Duodenal mucosa (tissue), 2 donors: ENCODE results near the gene CENATAC.
A peak's percentile ranks its signal among the peaks of the same experiment; 100 is the strongest.
"Not testable (repeated sequence)": the region's sequence is repeated elsewhere in the genome, so short reads cannot be mapped to it uniquely, and the experiment has no call there.

ENCODE experiments used
- H3K27ac ChIP-seq: one replicate; pipeline ENCODE4 v1.7.0; 2013; ENCODE audit warnings: low read depth, low read length
- H3K27me3 ChIP-seq, 2 donors: one replicate each; pipeline ENCODE4 v1.7.0; 2013; ENCODE audit warnings: low read length in 2 of 2, control low read depth in 1 of 2; ENCODE audit not compliant: insufficient read depth in 2 of 2, control insufficient read depth in 1 of 2
- H3K36me3 ChIP-seq, 2 donors: one replicate each; pipeline ENCODE4 v1.7.0; 2013; ENCODE audit warnings: low read length in 2 of 2, control low read depth in 1 of 2; ENCODE audit not compliant: insufficient read depth in 2 of 2, control insufficient read depth in 1 of 2
- H3K4me1 ChIP-seq, 2 donors: one replicate each; pipeline ENCODE4 v1.7.0; 2013; ENCODE audit warnings: low read length in 2 of 2, control low read depth in 1 of 2; ENCODE audit not compliant: insufficient read depth in 2 of 2, control insufficient read depth in 1 of 2
- H3K4me3 ChIP-seq, 2 donors: one replicate each; pipeline ENCODE4 v1.7.0; 2013; ENCODE audit warnings: low read length in 2 of 2, low read depth in 1 of 2
- H3K9ac ChIP-seq, 2 donors: one replicate each; pipeline ENCODE4 v1.7.0; 2013; ENCODE audit warnings: low read length in 2 of 2, low read depth in 1 of 2
- H3K9me3 ChIP-seq, 2 donors: one replicate each; pipeline ENCODE4 v1.7.0; 2013; ENCODE audit warnings: low read length in 2 of 2, control low read depth in 1 of 2; ENCODE audit not compliant: control insufficient read depth in 1 of 2

Gene CENATAC

GRCh38 chr11:119048644-119049043, 50.7 kb downstream of the CENATAC start:
- Histone ChIP-seq H3K9ac (no peak overlapping the region), H3K27ac (no peak overlapping the region), H3K36me3 (peaks cover 59 to 93% of the 10 kb centered on the region in 2 donors), H3K4me3 (no peak overlapping the region), H3K27me3 (no peaks in the 10 kb centered on the region), H3K4me1 (no peaks in the 10 kb centered on the region), H3K9me3 (no peaks in the 10 kb centered on the region)

GRCh38 chr11:119049081-119049480, 51.1 kb downstream of the CENATAC start:
- H3K9ac ChIP-seq: no peak overlapping the region
- H3K4me3 ChIP-seq: no peak overlapping the region
- H3K27me3 ChIP-seq: no peaks in the 10 kb centered on the region
- H3K36me3 ChIP-seq: peaks cover 63 to 98% of the 10 kb centered on the region in 2 donors
- H3K4me1 ChIP-seq: no peaks in the 10 kb centered on the region
- H3K27ac ChIP-seq: no peak overlapping the region
- no peaks in the 10 kb centered on the region for H3K9me3 ChIP-seq

GRCh38 chr11:119051440-119052162, 53.7 kb downstream of the CENATAC start:
- Histone ChIP-seq H3K9me3 (no peaks in the 10 kb centered on the region), H3K27ac (no peak overlapping the region), H3K36me3 (peaks cover 66 to 88% of the 10 kb centered on the region in 2 donors), H3K4me1 (peaks cover 15 to 16% of the 10 kb centered on the region in 2 donors), H3K9ac (no peak overlapping the region), H3K4me3 (no peak overlapping the region), H3K27me3 (no peaks in the 10 kb centered on the region)

- Histone ChIP-seq H3K4me3 (no peak overlapping the region), H3K27ac (no peak overlapping the region), H3K36me3 (peaks cover 62 to 81% of the 10 kb centered on the region in 2 donors), H3K9ac (no peak overlapping the region), H3K4me1 (peaks cover 15 to 16% of the 10 kb centered on the region in 2 donors), H3K27me3 (no peaks in the 10 kb centered on the region), H3K9me3 (no peaks in the 10 kb centered on the region)
These were observed 54.4 kb downstream of the CENATAC start for GRCh38 chr11:119052163-119052814.

- Histone ChIP-seq H3K36me3 (peaks cover 44 to 59% of the 10 kb centered on the region in 2 donors), H3K9ac (no peak overlapping the region), H3K27ac (no peak overlapping the region), H3K4me1 (peaks cover 19 to 22% of the 10 kb centered on the region in 2 donors), H3K4me3 (no peak overlapping the region), H3K27me3 (no peaks in the 10 kb centered on the region), H3K9me3 (no peaks in the 10 kb centered on the region)
These were observed 56.5 kb downstream of the CENATAC start for GRCh38 chr11:119054418-119054817.

GRCh38 chr11:119055901-119056300, 58.0 kb downstream of the CENATAC start:
- peaks cover 40 to 46% of the 10 kb centered on the region in 2 donors for H3K36me3 ChIP-seq
- H3K9me3 ChIP-seq: no peaks in the 10 kb centered on the region
- peaks cover 19 to 22% of the 10 kb centered on the region in 2 donors for H3K4me1 ChIP-seq
- peak overlapping the region; percentile 67 to 75 for H3K9ac ChIP-seq
- no peaks in the 10 kb centered on the region for H3K27me3 ChIP-seq
- peak overlapping the region; percentile 75 to 84 for H3K4me3 ChIP-seq
- H3K27ac ChIP-seq: no peak overlapping the region

GRCh38 chr11:119056421-119056999, 58.6 kb downstream of the CENATAC start:
- Histone ChIP-seq H3K36me3 (peaks cover 37 to 40% of the 10 kb centered on the region in 2 donors), H3K27ac (peak overlapping the region; percentile 73), H3K9me3 (no peaks in the 10 kb centered on the region), H3K4me3 (peak overlapping the region; percentile 75 to 84), H3K4me1 (peaks cover 19 to 22% of the 10 kb centered on the region in 2 donors), H3K27me3 (no peaks in the 10 kb centered on the region), H3K9ac (peak overlapping the region; percentile 67 to 75)

GRCh38 chr11:119057000-119057769, 59.2 kb downstream of the CENATAC start, which contains the start of gene HYOU1:
Gene HYOU1, minus strand, starts transcription at chr11:119057205. Its CDS starts 1,045 bp downstream, at chr11:119056160.
- peak within 1 kb of the TSS; percentile 84 to 94 for H3K4me3 ChIP-seq
- H3K36me3 ChIP-seq: peaks cover 30 to 33% of the 10 kb centered on the region in 2 donors
- H3K27ac ChIP-seq: peak within 1 kb of the TSS; percentile 73
- peaks cover 19 to 22% of the 10 kb centered on the region in 2 donors for H3K4me1 ChIP-seq
- H3K27me3 ChIP-seq: no peaks in the 10 kb centered on the region
- peak within 1 kb of the TSS; percentile 71 to 75 for H3K9ac ChIP-seq
- no peaks in the 10 kb centered on the region for H3K9me3 ChIP-seq

- H3K27ac ChIP-seq, H3K9ac ChIP-seq, H3K9me3 ChIP-seq, H3K4me3 ChIP-seq, H3K27me3 ChIP-seq: not testable (repeated sequence)
- Histone ChIP-seq H3K4me1 (peaks cover 19 to 22% of the 10 kb centered on the region in 2 donors), H3K36me3 (peaks cover 12 to 13% of the 10 kb centered on the region in 2 donors)
These were observed 61.2 kb downstream of the CENATAC start for GRCh38 chr11:119059128-119059527.
